IPS-18c (cell line): Measurements from ENCODE around the gene RNF213.
"Not testable (repeated sequence)": the region's sequence is repeated elsewhere in the genome, so short reads cannot be mapped to it uniquely, and the experiment has no call there.

Source experiments
- H3K4me3 ChIP-seq: 2 replicates; pipeline ENCODE4 v1.7.0; 2013; ENCODE audit warnings: low read depth, mild to moderate bottlenecking, low read length, moderate library complexity; ENCODE audit not compliant: insufficient read depth
- H3K9me3 ChIP-seq: one replicate; pipeline ENCODE4 v1.6.1; 2013; ENCODE audit warnings: mild to moderate bottlenecking, low read length, moderate library complexity; ENCODE audit not compliant: control insufficient read depth, insufficient read depth

RNF213 gene

GRCh38 chr17:80395402-80396151 is 134.9 kb downstream of the RNF213 start:
- Histone ChIP-seq H3K9me3 (no peaks in the 10 kb centered on the region), H3K4me3 (no peak overlapping the region)

GRCh38 chr17:80396157-80397033 is 135.7 kb downstream of the RNF213 start:
- Histone ChIP-seq H3K4me3 (no peak overlapping the region), H3K9me3 (no peaks in the 10 kb centered on the region)

- no peak overlapping the region for H3K4me3 ChIP-seq
- H3K9me3 ChIP-seq = no peaks in the 10 kb centered on the region
These were observed 136.4 kb downstream of the RNF213 start for GRCh38 chr17:80397034-80397387.

- Histone ChIP-seq H3K4me3 (no peak overlapping the region), H3K9me3 (no peaks in the 10 kb centered on the region)
These were observed 137.0 kb downstream of the RNF213 start for GRCh38 chr17:80397686-80398085.

GRCh38 chr17:80401086-80401485 is 140.4 kb downstream of the RNF213 start:
- not testable (repeated sequence) for H3K9me3 ChIP-seq, H3K4me3 ChIP-seq

GRCh38 chr17:80402102-80402501 is 141.4 kb downstream of the RNF213 start:
- H3K9me3 ChIP-seq, H3K4me3 ChIP-seq: not testable (repeated sequence)

- Histone ChIP-seq H3K4me3 (no peak overlapping the region), H3K9me3 (no peaks in the 10 kb centered on the region)
These were observed 142.3 kb downstream of the RNF213 start for GRCh38 chr17:80402959-80403358.

GRCh38 chr17:80406146-80406545 is 145.5 kb downstream of the RNF213 start:
- Histone ChIP-seq H3K4me3 (no peak overlapping the region), H3K9me3 (no peaks in the 10 kb centered on the region)

- H3K9me3 ChIP-seq, H3K4me3 ChIP-seq: not testable (repeated sequence)
These were observed 147.3 kb downstream of the RNF213 start for GRCh38 chr17:80407917-80408316.

- Histone ChIP-seq H3K4me3 (no peak overlapping the region), H3K9me3 (no peaks in the 10 kb centered on the region)
These were observed 148.2 kb downstream of the RNF213 start for GRCh38 chr17:80408872-80409271.

GRCh38 chr17:80409626-80410025 is 149.0 kb downstream of the RNF213 start:
- Histone ChIP-seq H3K4me3 (no peak overlapping the region), H3K9me3 (no peaks in the 10 kb centered on the region)

- not testable (repeated sequence) for H3K9me3 ChIP-seq, H3K4me3 ChIP-seq
These were observed 149.9 kb downstream of the RNF213 start for GRCh38 chr17:80410441-80411087.

GRCh38 chr17:80413771-80414507 is 153.3 kb downstream of the RNF213 start:
- Histone ChIP-seq H3K9me3 (no peaks in the 10 kb centered on the region), H3K4me3 (peak overlapping the region; percentile 100)

GRCh38 chr17:80414508-80414802 is 153.8 kb downstream of the RNF213 start:
- no peaks in the 10 kb centered on the region for H3K9me3 ChIP-seq
- H3K4me3 ChIP-seq = peak overlapping the region; percentile 100

GRCh38 chr17:80414803-80415625 is 154.4 kb downstream of the RNF213 start, which contains the start of gene ENDOV:
TSS of gene ENDOV (plus strand) at chr17:80415167. CDS start at chr17:80415195, 28 bp downstream.
- Histone ChIP-seq H3K4me3 (peak within 1 kb of the TSS; percentile 100), H3K9me3 (no peaks in the 10 kb centered on the region)

GRCh38 chr17:80415626-80416137 is 155.0 kb downstream of the RNF213 start:
- peak overlapping the region; percentile 100 for H3K4me3 ChIP-seq
- no peaks in the 10 kb centered on the region for H3K9me3 ChIP-seq
